HepG2 (cell line): ENCODE measurements around the gene USE1. TPM values are rescaled to one million over a fixed set of nuclear protein-coding genes. Genes with fewer than 3 reads are reported as not detected.

ENCODE experiments used
- FOXK1 ChIP-seq: sonication (generic); formaldehyde crosslinking; IDR thresholded peaks from 2 replicates; pipeline ENCODE4 v1.4.0; 2020; ENCODE audit warnings: low read depth, missing genetic modification reagents, borderline replicate concordance
- GABPA ChIP-seq, 2 experiments: IDR thresholded peaks; 2 replicates each; pipeline ENCODE4 v1.6.1; 2011 to 2016; ENCODE audit warnings: low read depth in 2 of 2, low read length in 1 of 2, missing biosample characterization in 1 of 2, missing genetic modification characterization in 1 of 2
- HOXA5 ChIP-seq: sonication (generic); formaldehyde crosslinking; IDR thresholded peaks from 2 replicates; pipeline ENCODE4 v1.4.0; 2020; ENCODE audit warnings: missing genetic modification reagents
- NBN ChIP-seq: fragments of 450-650 bp; conservative IDR thresholded peaks from 2 replicates; pipeline ENCODE4 v1.6.1; 2017
- PHF21A ChIP-seq: sonication (generic); formaldehyde crosslinking; IDR thresholded peaks from 2 replicates; pipeline ENCODE4 v1.5.0; 2020; ENCODE audit warnings: mild to moderate bottlenecking, missing genetic modification reagents
- PHF8 ChIP-seq: sonication (generic); formaldehyde crosslinking; IDR thresholded peaks from 2 replicates; pipeline ENCODE4 v1.5.0; 2020; ENCODE audit warnings: missing genetic modification reagents
- TAF15 ChIP-seq: fragments of 200-400 bp; formaldehyde crosslinking; IDR thresholded peaks from one replicate; pipeline ENCODE4 v1.6.1; 2018; ENCODE audit warnings: mild to moderate bottlenecking, low read depth, low read length; ENCODE audit not compliant: poor library complexity, severe bottlenecking
- ZFX ChIP-seq: sonication (generic); formaldehyde crosslinking; IDR thresholded peaks from 2 replicates; pipeline ENCODE4 v1.4.0; 2020; ENCODE audit warnings: mild to moderate bottlenecking, low read depth, missing genetic modification reagents, moderate library complexity
- ZNF337 ChIP-seq: sonication (generic); formaldehyde crosslinking; IDR thresholded peaks from 2 replicates; pipeline ENCODE4 v1.5.1; 2020; ENCODE audit warnings: missing genetic modification reagents, low read depth, mild to moderate bottlenecking, borderline replicate concordance
- ZNF891 ChIP-seq: sonication (generic); formaldehyde crosslinking; IDR thresholded peaks from 2 replicates; pipeline ENCODE4 v1.5.0; 2020; ENCODE audit warnings: mild to moderate bottlenecking, missing genetic modification reagents
- polyA plus RNA-seq, 8 experiments: library from polyadenylated mRNA; depleted of rRNA in 3 of 8; stranded (reverse) in 7 of 8; unstranded in 1 of 8; fragments of >200 nt; fragmentation: Illumina TruSeq in 4 of 8; extraction: Trizol in 4 of 8; gene quantifications; 2 replicates each; pipeline versions ENCODE4 v1.2.1 to v1.2.3, GENCODE V29; 2011 to 2016; ENCODE audit warnings: low read depth in 4 of 8, missing spikeins in 1 of 8, mixed read lengths in 1 of 8; ENCODE audit not compliant: insufficient read depth in 1 of 8
- total RNA-seq, 5 experiments: library from RNA; depleted of rRNA; stranded (reverse); fragments of >200 nt; fragmentation: Illumina TruSeq; extraction: Trizol; gene quantifications; 2 replicates each; pipeline ENCODE4 v1.2.3, GENCODE V29; 2016; ENCODE audit warnings: low read depth in 1 of 5
- TF ChIP-seq, protein P1 (sequence below), 2 experiments: IDR thresholded peaks; 2 replicates each; pipeline ENCODE4 v1.6.1; 2011 to 2012; ENCODE audit warnings: low read length in 2 of 2, borderline replicate concordance in 1 of 2, low read depth in 1 of 2, mild to moderate bottlenecking in 1 of 2, moderate library complexity in 1 of 2

The USE1 gene
- total and polyA plus RNA-seq, 2 of the 13 experiments (the other 11 are each of a cell fraction or from before 2014, with no cell fraction given) = 9.9 to 17.6 TPM

DNA sequence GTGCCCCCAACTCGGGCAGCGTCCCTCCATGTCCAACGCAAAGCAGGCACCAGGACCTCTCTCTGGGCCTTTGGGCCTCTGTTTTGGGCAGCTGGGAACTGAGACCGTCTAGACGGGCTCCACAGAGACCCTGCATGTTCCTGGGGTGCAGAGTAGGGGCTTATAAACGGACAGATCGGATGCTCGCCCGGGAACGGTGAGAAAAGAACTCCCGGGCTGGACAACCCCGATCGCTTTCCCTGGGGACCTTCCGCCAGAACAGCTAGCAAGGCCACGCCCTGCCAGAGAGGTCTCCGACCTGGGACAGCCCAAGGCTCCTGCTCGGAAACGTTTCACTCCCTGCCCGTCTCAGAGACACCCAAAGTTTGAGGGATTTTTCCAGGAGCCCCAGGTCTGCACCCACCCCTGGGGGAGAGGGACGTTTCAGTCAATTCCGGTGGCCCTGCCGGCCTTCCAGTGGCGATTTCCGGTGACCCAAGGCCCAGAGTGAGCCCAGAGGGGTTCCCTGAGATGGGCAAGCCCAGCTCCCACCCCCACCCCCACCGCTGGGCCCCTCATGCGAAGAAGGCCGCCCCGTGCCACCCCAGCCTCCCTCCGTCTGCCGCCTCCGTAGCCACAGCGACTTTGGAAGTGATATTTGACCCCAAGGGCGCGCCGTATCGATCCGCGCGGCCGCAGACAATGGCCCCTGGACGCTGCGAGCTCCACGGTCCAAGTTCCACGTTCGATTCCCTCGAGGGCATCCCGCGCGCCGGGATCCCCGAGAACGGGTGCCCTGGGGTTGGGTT is 28.9 kb downstream of the USE1 start (continued):
- peak; percentile 52 for TF ChIP-seq ZFX (CRISPR knock-in tag)
- 0 out of 2 replicates have a peak, but pooled peaks have one; percentile 41 for TF ChIP-seq ZNF337 (CRISPR knock-in tag)
- 0 out of 2 replicates have a peak, but pooled peaks have one; percentile 67 for TF ChIP-seq HOXA5 (CRISPR knock-in tag)
- TF ChIP-seq NBN = no peak
- TF ChIP-seq PHF8 (CRISPR knock-in tag) = peak; percentile 79
- TF ChIP-seq TAF15 = no peak
- peak; percentile 42 for TF ChIP-seq GABPA (IDR thresholded peaks at IDR 0.05; ENCODE audit: low read depth, low read length)
- peak; percentile 65 for TF ChIP-seq GABPA (CRISPR knock-in tag; IDR thresholded peaks at IDR 0.05; ENCODE audit: low read depth)
- TF ChIP-seq, protein P1, sequence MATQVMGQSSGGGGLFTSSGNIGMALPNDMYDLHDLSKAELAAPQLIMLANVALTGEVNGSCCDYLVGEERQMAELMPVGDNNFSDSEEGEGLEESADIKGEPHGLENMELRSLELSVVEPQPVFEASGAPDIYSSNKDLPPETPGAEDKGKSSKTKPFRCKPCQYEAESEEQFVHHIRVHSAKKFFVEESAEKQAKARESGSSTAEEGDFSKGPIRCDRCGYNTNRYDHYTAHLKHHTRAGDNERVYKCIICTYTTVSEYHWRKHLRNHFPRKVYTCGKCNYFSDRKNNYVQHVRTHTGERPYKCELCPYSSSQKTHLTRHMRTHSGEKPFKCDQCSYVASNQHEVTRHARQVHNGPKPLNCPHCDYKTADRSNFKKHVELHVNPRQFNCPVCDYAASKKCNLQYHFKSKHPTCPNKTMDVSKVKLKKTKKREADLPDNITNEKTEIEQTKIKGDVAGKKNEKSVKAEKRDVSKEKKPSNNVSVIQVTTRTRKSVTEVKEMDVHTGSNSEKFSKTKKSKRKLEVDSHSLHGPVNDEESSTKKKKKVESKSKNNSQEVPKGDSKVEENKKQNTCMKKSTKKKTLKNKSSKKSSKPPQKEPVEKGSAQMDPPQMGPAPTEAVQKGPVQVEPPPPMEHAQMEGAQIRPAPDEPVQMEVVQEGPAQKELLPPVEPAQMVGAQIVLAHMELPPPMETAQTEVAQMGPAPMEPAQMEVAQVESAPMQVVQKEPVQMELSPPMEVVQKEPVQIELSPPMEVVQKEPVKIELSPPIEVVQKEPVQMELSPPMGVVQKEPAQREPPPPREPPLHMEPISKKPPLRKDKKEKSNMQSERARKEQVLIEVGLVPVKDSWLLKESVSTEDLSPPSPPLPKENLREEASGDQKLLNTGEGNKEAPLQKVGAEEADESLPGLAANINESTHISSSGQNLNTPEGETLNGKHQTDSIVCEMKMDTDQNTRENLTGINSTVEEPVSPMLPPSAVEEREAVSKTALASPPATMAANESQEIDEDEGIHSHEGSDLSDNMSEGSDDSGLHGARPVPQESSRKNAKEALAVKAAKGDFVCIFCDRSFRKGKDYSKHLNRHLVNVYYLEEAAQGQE (IDR thresholded peaks at IDR 0.05; ENCODE audit: borderline replicate concordance in 1 of 2, low read depth in 1 of 2, low read length in 2 of 2) = 0 out of 4 replicates have a peak, but pooled peaks of 1 of the 2 experiments have one; percentile 42
- TF ChIP-seq ZNF891 (CRISPR knock-in tag) = no peak
- peak; percentile 64; the same call in 1 of the 2 replicates for TF ChIP-seq PHF21A (CRISPR knock-in tag)
- peak; percentile 77; the same call in 1 of the 2 replicates for TF ChIP-seq FOXK1
- TF ChIP-seq, all 625 proteins: peak for 183
